Mesenchymal stem cell (in vitro differentiated cells and primary cell): Measurements from ENCODE around the gene C16orf92.
A peak's percentile ranks its signal among the peaks of the same experiment; 100 is the strongest.

Source experiments
- DNase-seq: peaks from one replicate; pipeline ENCODE4 v3.0.0-alpha.2; 2013
- H2AFZ ChIP-seq: one replicate; pipeline ENCODE4 v1.6.1; 2013; ENCODE audit warnings: low read depth, mild to moderate bottlenecking, control low read depth, inconsistent platforms, low read length, moderate library complexity
- H2AK5ac ChIP-seq: 2 replicates; pipeline ENCODE4 v1.6.1; 2013; ENCODE audit warnings: low read length, moderate library complexity, mild to moderate bottlenecking, inconsistent platforms; ENCODE audit not compliant: severe bottlenecking
- H2BK120ac ChIP-seq: one replicate; pipeline ENCODE4 v1.6.1; 2013; ENCODE audit warnings: low read depth, mild to moderate bottlenecking, inconsistent platforms, low read length, moderate library complexity
- H2BK12ac ChIP-seq, 2 experiments: one replicate each; pipeline ENCODE4 v1.6.1; 2013; ENCODE audit warnings: inconsistent platforms in 2 of 2, low read length in 2 of 2, mild to moderate bottlenecking in 2 of 2, moderate library complexity in 2 of 2, control low read depth in 1 of 2
- H2BK15ac ChIP-seq: one replicate; pipeline ENCODE4 v1.6.1; 2013; ENCODE audit warnings: mild to moderate bottlenecking, low read depth, inconsistent platforms; ENCODE audit not compliant: poor library complexity, severe bottlenecking
- H2BK5ac ChIP-seq: 2 replicates; pipeline ENCODE4 v1.6.1; 2013; ENCODE audit warnings: low read depth, mild to moderate bottlenecking, low read length, control low read depth, inconsistent platforms; ENCODE audit not compliant: poor library complexity, severe bottlenecking
- H3K14ac ChIP-seq, 2 experiments: one replicate each; pipeline ENCODE4 v1.6.1; 2013; ENCODE audit warnings: inconsistent platforms in 2 of 2, low read length in 2 of 2, control low read depth in 1 of 2, mild to moderate bottlenecking in 1 of 2, moderate library complexity in 1 of 2
- H3K18ac ChIP-seq, 2 experiments: one replicate each; pipeline ENCODE4 v1.6.1; 2013; ENCODE audit warnings: inconsistent platforms in 2 of 2, low read length in 2 of 2, control low read depth in 1 of 2, low read depth in 1 of 2, mild to moderate bottlenecking in 1 of 2
- H3K23ac ChIP-seq, 2 experiments: one replicate each; pipeline ENCODE4 v1.6.1; 2013; ENCODE audit warnings: inconsistent platforms in 2 of 2, low read length in 2 of 2, mild to moderate bottlenecking in 2 of 2, moderate library complexity in 2 of 2, control low read depth in 1 of 2
- H3K27ac ChIP-seq: 2 replicates; pipeline ENCODE4 v1.5.1; 2013; ENCODE audit warnings: mild to moderate bottlenecking, moderate library complexity, low read length, control low read depth, inconsistent platforms; ENCODE audit not compliant: poor library complexity, severe bottlenecking
- H3K27me3 ChIP-seq, 2 experiments: 2 replicates each; pipeline versions ENCODE4 v1.6.1 to v1.7.0; 2013; ENCODE audit warnings: low read length in 2 of 2, mild to moderate bottlenecking in 2 of 2, moderate library complexity in 2 of 2, control low read depth in 1 of 2, inconsistent platforms in 1 of 2; ENCODE audit not compliant: control insufficient read depth in 1 of 2, insufficient read depth in 1 of 2
- H3K36me3 ChIP-seq, 2 experiments: 2 replicates each; pipeline versions ENCODE4 v1.6.1 to v1.7.0; 2013; ENCODE audit warnings: low read length in 2 of 2, control low read depth in 1 of 2, inconsistent platforms in 1 of 2, low read depth in 1 of 2, mild to moderate bottlenecking in 1 of 2; ENCODE audit not compliant: insufficient read depth in 2 of 2, control insufficient read depth in 1 of 2
- H3K4ac ChIP-seq, 2 experiments: one replicate each; pipeline ENCODE4 v1.6.1; 2013; ENCODE audit warnings: inconsistent platforms in 2 of 2, low read length in 2 of 2, mild to moderate bottlenecking in 2 of 2, moderate library complexity in 2 of 2, control low read depth in 1 of 2, low read depth in 1 of 2
- H3K4me1 ChIP-seq: 2 replicates; pipeline ENCODE4 v1.6.1; 2013; ENCODE audit warnings: low read depth, low read length, control low read depth; ENCODE audit not compliant: control insufficient read depth, insufficient read depth
- H3K4me2 ChIP-seq: 2 replicates; pipeline ENCODE4 v1.6.1; 2013; ENCODE audit warnings: low read length, mild to moderate bottlenecking, inconsistent platforms; ENCODE audit not compliant: poor library complexity, severe bottlenecking
- H3K4me3 ChIP-seq, 2 experiments: 2 replicates each; pipeline versions ENCODE4 v1.5.1 to v1.7.0; 2013; ENCODE audit warnings: low read length in 2 of 2, mild to moderate bottlenecking in 2 of 2, control low read depth in 1 of 2, low read depth in 1 of 2; ENCODE audit not compliant: insufficient read depth in 1 of 2
- H3K79me1 ChIP-seq: replicated peaks from 2 replicates; pipeline ENCODE4 v1.6.1; 2013; ENCODE audit warnings: mild to moderate bottlenecking, control low read depth, low read length, inconsistent platforms; ENCODE audit not compliant: poor library complexity, severe bottlenecking
- H3K9ac ChIP-seq: 2 replicates; pipeline ENCODE4 v1.7.0; 2013; ENCODE audit warnings: mild to moderate bottlenecking, low read length, moderate library complexity
- H3K9me3 ChIP-seq: 2 replicates; pipeline ENCODE4 v1.7.0; 2013; ENCODE audit warnings: mild to moderate bottlenecking, low read length; ENCODE audit not compliant: control insufficient read depth
- H4K8ac ChIP-seq: one replicate; pipeline ENCODE4 v1.6.1; 2013; ENCODE audit warnings: inconsistent platforms, mild to moderate bottlenecking, low read length, moderate library complexity
- H4K91ac ChIP-seq: one replicate; pipeline ENCODE4 v1.6.1; 2013; ENCODE audit warnings: mild to moderate bottlenecking, low read length, inconsistent platforms
- WGBS: methylation state at CpG from one replicate; pipeline ENCODE4 v1.1.7; 2013; ENCODE audit warnings: mixed read lengths; 5-methylcytosine and 5-hydroxymethylcytosine counted together

C16orf92 gene

GRCh38 chr16:30009990-30010843, 12.8 kb upstream of the C16orf92 start:
- DNase-seq: no peak
- Histone ChIP-seq H3K9ac (no peak overlapping the region), H3K4me1 (peaks cover 20% of the 10 kb centered on the region), H4K8ac (no peak overlapping the region), H3K4me3 (peak overlapping the region; percentile 37 to 55), H2AK5ac (no peak overlapping the region), H3K14ac (no peak overlapping the region), H2BK15ac (no peak overlapping the region), H3K36me3 (peaks cover 0 to 17% of the 10 kb centered on the region in 2 experiments), H3K18ac (no peak overlapping the region), H3K23ac (no peak overlapping the region), H3K79me1 (no peaks in the 10 kb centered on the region), H2BK12ac (no peak overlapping the region), H3K4ac (no peak overlapping the region), H3K27ac (no peak overlapping the region), H2BK5ac (no peak overlapping the region), H4K91ac (no peak overlapping the region), H3K4me2 (peak overlapping the region; percentile 90), H3K27me3 (peaks cover 33 to 44% of the 10 kb centered on the region in 2 experiments), H2BK120ac (no peak overlapping the region), H3K9me3 (no peaks in the 10 kb centered on the region), H2AFZ (no peak overlapping the region)
- WGBS: 46% methylated on average over 32 of the region's 34 CpGs

- Histone ChIP-seq H3K14ac (no peak within 1 kb of the TSS), H2BK12ac (no peak within 1 kb of the TSS), H3K23ac (peak within 1 kb of the TSS in 1 of 2 experiments; percentile 94), H3K4me2 (peak within 1 kb of the TSS; percentile 90), H3K18ac (peak within 1 kb of the TSS in 1 of 2 experiments; percentile 61), H2BK15ac (no peak within 1 kb of the TSS), H2AFZ (no peak within 1 kb of the TSS), H3K27me3 (peaks cover 33 to 44% of the 10 kb centered on the region in 2 experiments), H3K9ac (no peak within 1 kb of the TSS), H3K4me3 (peak within 1 kb of the TSS; percentile 55), H3K4me1 (peaks cover 19% of the 10 kb centered on the region), H2BK5ac (no peak within 1 kb of the TSS), H2AK5ac (no peak within 1 kb of the TSS), H4K8ac (no peak within 1 kb of the TSS), H3K27ac (no peak within 1 kb of the TSS), H3K79me1 (no peaks in the 10 kb centered on the region), H3K36me3 (peaks cover 0 to 10% of the 10 kb centered on the region in 2 experiments), H2BK120ac (no peak within 1 kb of the TSS), H3K4ac (no peak within 1 kb of the TSS), H4K91ac (no peak within 1 kb of the TSS), H3K9me3 (no peaks in the 10 kb centered on the region)
- peak; percentile 10 for DNase-seq
- 1% methylated on average over 59 of the region's 99 CpGs for WGBS
These were observed 11.9 kb upstream of the C16orf92 start, which contains the start of gene DOC2A for GRCh38 chr16:30010844-30011713. Gene DOC2A (minus strand): TSS chr16:30011027. CDS start chr16:30010222, 805 bp downstream.

DNA sequence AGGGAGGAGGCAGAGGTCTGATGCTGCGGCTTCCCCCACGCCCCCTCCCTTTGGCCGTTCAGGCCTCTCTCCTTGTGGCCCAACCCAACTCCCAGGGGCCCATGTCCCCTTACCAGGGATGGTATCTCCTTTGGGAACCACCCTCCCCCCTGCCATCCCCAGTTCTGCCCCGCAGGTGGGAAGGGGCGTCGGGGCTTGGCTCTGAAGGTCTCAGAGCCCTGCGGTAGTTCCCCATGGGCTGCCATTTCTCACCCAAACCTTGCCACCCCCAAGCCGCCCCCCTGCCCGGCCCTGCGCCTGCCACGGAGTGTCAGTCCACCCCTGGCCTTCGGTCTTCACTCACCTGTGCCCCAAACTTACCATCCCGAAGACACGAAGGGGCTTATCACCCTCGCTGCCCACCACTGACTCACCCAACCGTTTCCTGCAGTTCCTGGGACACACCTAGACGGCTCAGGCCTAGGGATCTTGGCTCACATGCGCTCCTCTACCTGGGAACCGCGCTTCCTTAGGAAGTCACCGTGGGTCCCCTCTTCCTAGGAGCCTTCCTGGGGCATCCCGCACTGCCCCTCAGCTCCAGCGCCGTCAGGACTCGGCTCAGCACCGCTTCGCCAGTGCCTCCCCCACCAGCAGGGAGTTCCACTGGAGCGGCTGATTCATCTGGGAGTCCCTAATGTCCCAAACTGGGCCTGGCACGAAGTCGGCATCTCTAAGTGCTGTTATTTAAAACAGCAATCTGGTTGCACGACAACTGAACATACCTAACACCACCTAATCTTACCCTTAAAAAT, 11.1 kb upstream of the C16orf92 start:
- H3K4me3 ChIP-seq: no peak overlapping the region
- peaks cover 38 to 49% of the 10 kb centered on the region in 2 experiments for H3K27me3 ChIP-seq
- H2BK15ac ChIP-seq: no peak overlapping the region
- no peak overlapping the region for H3K18ac ChIP-seq
- no peak overlapping the region for H3K9ac ChIP-seq
- H3K23ac ChIP-seq: no peak overlapping the region
- no peak overlapping the region for H2AK5ac ChIP-seq
- H2AFZ ChIP-seq: no peak overlapping the region
- no peak overlapping the region for H2BK12ac ChIP-seq
- H3K4ac ChIP-seq: no peak overlapping the region
- H4K8ac ChIP-seq: no peak overlapping the region
- no peak overlapping the region for H2BK5ac ChIP-seq
- peaks cover 0 to 1% of the 10 kb centered on the region in 2 experiments for H3K36me3 ChIP-seq
- no peak overlapping the region for H3K14ac ChIP-seq
- H3K27ac ChIP-seq: no peak overlapping the region
- 15% methylated on average over 31 of the region's 31 CpGs for WGBS
- no peak overlapping the region for H2BK120ac ChIP-seq
- H3K79me1 ChIP-seq: no peaks in the 10 kb centered on the region
- no peaks in the 10 kb centered on the region for H3K9me3 ChIP-seq
- H3K4me2 ChIP-seq: no peak overlapping the region
- no peak overlapping the region for H4K91ac ChIP-seq
- peaks cover 19% of the 10 kb centered on the region for H3K4me1 ChIP-seq
- DNase-seq: no peak
